Cardiac fibroblast (primary cell): ENCODE results near the gene CORIN.
"Not testable (repeated sequence)": the region's sequence is repeated elsewhere in the genome, so short reads cannot be mapped to it uniquely, and the experiment has no call there.

Experiments used
- DNase-seq, 2 donors: peaks; one replicate each; pipeline versions ENCODE4 v3.0.0 to v3.0.0-alpha.2; 2010; ENCODE audit warnings: low read depth in 2 of 2
- H3K4me3 ChIP-seq, 2 donors: replicated peaks in 1 of 2; 1 replicate in 1 of 2; 2 replicates in 1 of 2; pipeline ENCODE4 v1.5.1; 2011; ENCODE audit warnings: low read depth in 2 of 2, low read length in 2 of 2, mild to moderate bottlenecking in 2 of 2, moderate library complexity in 1 of 2
- TF ChIP-seq, protein P1 (sequence below): IDR thresholded peaks from one replicate; pipeline ENCODE4 v1.5.1; 2011; ENCODE audit warnings: low read depth, mild to moderate bottlenecking, low read length, inconsistent platforms

Gene CORIN

DNA sequence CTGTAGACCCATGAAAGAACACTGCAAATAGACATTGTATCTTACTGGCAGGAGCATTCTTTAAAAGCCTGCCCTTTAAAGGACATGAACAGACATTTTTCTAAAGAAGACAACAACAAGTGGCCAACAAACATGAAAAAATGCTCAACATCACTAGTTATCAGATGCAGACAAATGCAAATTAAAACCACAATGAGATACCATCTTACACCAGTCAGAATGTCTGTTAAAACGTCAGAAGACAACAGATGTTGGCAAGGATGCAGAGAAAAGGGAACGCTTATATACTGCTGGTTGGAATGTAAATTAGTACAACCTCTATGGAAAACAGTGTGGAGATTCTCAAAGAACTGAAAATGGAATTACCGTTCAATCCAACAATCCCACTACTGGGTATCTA is 275.6 kb downstream of the CORIN start:
- TF ChIP-seq, protein P1, sequence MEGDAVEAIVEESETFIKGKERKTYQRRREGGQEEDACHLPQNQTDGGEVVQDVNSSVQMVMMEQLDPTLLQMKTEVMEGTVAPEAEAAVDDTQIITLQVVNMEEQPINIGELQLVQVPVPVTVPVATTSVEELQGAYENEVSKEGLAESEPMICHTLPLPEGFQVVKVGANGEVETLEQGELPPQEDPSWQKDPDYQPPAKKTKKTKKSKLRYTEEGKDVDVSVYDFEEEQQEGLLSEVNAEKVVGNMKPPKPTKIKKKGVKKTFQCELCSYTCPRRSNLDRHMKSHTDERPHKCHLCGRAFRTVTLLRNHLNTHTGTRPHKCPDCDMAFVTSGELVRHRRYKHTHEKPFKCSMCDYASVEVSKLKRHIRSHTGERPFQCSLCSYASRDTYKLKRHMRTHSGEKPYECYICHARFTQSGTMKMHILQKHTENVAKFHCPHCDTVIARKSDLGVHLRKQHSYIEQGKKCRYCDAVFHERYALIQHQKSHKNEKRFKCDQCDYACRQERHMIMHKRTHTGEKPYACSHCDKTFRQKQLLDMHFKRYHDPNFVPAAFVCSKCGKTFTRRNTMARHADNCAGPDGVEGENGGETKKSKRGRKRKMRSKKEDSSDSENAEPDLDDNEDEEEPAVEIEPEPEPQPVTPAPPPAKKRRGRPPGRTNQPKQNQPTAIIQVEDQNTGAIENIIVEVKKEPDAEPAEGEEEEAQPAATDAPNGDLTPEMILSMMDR, result no peak
- DNase-seq, result no peak
- no peak overlapping the region for H3K4me3 ChIP-seq

DNA sequence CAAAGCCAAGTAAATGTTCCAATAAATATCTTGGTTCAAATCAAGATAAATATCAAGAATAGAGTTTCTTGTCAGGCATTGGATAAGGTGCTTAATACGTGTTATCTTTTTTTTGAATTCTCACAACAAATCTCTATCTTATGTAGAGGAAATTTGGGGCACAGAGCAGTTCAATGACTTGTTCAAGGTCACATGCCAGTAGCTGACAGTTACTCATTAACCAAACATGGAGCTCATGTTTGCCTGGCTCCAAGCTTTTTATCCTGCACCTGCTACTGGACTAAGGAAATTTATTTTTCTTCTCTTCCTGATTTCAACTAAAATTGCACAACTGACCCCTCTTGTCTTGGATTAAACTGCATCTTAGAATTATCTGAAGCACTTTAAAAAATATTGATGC is 276.5 kb downstream of the CORIN start:
- no peak overlapping the region for H3K4me3 ChIP-seq
- no peak for DNase-seq
- TF ChIP-seq, protein P1, result no peak

DNA sequence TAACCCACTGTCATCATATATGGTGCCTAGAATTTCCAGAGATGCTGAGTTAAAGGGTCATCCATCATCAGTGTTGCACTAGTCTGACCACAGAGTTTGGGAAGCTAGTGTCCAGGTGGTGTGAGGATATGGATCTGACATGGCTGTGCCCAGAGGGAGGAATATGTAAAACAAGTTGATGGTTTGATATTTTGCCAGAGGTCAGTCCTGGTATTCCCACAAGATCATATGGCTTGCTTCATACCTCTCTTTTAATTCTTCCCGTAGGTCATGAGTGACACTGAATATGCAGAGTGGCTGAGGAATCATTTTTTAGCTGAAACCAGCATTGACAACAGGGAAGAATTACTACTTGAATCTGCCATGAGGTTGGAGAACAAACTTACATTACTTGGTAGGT is 277.2 kb downstream of the CORIN start:
- TF ChIP-seq, protein P1, result no peak
- DNase-seq, result no peak
- no peak overlapping the region for H3K4me3 ChIP-seq

DNA sequence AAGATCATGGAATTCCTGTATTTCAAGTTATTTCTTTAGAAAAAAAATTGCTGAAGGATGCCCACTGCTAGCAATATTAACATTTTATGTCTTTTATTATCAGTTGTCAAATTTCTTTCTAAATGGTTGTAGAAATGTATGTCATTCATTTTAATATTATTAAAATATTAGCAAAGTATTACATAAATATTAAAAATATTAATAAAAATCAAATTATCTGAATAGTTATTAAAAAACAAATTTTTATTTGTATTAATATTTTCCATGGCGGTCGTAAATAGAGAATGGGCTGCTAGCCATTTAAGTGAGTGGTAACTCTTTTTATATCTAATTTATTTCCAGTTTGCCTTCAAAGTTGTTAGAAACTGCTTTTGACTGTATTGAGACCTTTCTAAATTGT is 280.6 kb downstream of the CORIN start:
- TF ChIP-seq, protein P1, result no peak
- H3K4me3 ChIP-seq, result no peak overlapping the region
- DNase-seq, result no peak

DNA sequence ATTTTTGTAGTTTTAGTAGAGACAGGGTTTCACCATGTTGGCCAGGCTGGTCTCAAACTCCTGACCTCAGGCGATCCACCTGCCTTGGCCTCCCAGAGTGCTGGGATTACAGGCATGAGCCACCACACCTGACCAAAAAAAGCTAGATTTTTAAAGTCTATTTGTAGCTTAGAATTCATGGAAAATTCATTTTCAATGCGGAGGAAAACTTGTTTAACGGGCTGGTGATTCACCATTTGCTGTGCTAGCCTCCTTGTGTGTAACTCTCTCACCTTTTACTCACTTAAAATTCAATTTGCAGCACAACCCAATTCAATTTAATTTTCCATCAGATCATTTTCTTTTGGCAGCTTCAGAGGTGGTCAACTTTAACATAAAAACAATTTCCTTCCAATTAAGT is 281.9 kb downstream of the CORIN start:
- H3K4me3 ChIP-seq, DNase-seq: not testable (repeated sequence)

DNA sequence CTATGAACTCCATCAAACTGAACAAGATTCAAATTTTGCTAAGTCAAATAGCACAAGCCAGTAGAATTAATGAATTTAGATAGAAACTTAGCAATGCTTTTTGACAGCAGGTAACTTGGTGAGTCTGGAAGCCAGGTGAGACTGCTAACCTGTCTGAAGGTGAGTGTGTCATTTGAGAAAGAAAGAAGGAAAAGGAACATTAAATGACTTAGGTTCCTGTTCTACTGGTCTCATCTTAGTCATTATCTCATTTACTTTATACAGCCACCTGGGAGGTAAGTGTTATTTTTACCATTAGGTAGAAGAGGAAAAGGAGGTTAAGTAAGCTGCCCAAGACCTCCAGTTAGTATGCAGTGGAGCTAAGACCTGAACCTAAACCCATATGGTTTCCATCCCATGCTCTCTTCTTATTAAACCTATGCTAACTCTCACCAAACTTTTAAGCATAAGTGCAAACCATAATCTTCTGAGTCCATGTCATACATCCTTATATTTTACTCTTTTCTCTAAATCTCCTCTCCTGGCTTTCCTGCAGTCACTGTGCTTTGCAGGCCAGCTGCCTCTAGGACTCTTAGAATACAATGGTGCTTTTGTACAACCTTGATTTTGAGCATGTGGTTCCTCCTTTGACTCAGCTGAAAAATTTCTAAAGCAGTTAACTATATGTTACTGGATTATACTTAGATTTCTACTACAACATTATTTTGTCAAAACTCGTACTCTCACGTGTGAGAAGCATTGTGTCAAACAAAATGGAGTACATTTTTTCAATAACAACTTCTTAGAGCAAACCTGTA is 284.3 kb downstream of the CORIN start:
- no peak overlapping the region for H3K4me3 ChIP-seq
- TF ChIP-seq, protein P1, result no peak
- DNase-seq, result no peak

DNA sequence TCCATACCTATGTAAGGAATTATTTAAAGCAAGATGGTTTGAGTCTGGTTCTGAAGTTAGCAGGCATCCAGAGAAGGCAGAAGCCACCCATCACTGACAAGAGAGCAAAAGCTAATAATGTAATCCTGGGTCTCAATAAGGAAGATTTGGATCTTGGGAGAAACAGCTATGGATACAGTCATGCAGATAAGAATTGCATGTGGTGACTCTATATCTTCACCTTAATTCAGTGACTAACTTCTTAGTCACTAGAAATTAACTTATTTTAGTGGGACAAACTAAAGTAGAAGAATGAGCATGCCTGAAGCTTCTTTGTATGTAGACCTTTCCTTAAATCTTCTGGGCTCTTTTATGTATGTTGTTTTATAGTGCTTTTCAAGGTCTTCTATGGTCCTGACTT is 286.2 kb downstream of the CORIN start:
- DNase-seq, result peak in 1 of 2 donors; percentile 38
- TF ChIP-seq, protein P1, result no peak
- H3K4me3 ChIP-seq, result no peak overlapping the region
